HG02870 (cell line): Measurements from ENCODE around the gene TUBA1B.

Experiments used
- ATAC-seq: cut with Tn5 transposase; IDR thresholded peaks from one replicate; pipeline ENCODE4 v1.9.1; 2021; ENCODE audit warnings: mild to moderate bottlenecking, moderate library complexity; ENCODE audit not compliant: unreplicated experiment

TUBA1B gene

DNA sequence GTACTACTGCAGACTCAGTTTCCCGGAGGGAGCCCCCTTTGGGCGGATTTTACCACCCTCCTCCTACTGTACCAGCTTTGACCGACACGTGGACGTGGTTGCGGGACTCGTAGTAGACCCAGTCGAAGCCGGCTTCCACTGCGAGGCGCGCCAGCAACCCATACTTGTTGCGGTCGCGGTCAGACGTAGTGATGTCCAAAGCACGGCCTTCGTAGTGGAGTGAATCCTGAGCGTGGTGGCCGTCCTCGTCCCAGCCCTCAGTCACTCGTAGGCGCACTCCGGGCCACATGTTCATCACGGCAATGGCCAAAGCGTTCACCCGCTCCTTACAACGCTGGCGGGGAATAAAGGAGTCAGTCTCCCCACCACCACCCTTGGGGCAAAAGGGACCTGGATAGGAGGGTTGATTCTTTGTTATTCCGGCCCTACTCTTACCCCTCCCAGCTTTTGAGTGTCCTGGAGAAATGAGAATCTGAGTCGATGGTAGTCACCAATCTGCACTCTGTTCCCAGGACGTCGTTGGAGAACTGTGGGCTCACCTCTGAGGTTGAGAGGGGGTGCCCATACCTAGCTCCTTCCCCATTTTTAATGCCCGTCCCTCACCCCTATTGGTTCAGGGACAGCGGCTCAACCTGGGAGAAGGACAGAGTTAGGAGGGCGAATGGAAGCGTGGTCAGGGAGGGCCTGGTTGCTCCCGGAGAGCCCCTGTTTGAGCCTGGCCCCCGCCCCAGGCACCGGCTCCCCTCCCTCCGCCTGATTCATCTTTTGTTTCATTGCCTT, 39.9 kb downstream of the TUBA1B start:
- ATAC-seq, result no peak

DNA sequence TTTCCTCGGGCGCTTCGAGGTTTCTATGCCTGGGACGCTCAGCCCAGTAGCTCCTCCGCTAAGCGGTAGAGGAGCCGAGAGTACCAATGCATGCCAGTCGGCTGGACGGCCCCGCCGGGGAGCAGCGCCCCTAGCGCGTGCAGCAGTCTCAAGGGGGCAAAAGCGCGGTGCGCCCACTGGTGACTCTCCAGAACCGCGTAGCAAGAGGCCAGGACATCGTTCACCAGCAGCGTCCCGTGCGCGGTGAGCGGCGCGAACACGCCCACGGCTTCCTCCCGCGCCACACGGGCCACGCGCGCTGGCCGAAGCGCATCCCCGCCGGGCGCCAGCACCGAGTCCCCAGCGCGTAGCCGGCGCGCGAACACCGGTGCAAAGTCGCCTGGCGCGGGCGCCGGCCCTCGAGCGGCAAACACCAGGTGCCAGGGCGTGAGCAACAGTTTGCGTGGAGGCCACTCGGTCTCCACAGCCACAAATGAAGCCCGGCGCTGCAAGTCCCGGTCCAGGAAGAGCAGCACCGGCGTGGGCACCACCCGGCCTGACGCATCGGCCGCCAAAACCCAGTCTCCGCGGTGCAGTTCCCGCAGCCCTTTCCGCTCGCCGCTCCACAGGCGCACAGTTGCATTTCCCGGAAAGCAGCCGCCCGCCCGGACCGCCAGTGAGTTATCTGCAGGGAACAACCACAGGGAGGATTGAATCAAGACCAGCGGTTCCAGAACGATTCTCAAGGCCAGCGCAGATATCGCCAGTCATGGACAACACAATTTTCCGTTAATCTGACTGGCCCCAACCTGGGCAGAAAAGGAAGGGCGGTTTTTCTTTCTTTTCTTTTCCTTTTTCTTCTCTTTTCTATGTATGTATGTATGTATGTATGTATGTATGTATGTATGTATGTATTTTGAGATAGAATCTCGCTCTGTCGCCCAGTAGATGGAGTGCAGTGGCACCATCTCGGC, 41.1 kb downstream of the TUBA1B start:
- ATAC-seq, result no peak

DNA sequence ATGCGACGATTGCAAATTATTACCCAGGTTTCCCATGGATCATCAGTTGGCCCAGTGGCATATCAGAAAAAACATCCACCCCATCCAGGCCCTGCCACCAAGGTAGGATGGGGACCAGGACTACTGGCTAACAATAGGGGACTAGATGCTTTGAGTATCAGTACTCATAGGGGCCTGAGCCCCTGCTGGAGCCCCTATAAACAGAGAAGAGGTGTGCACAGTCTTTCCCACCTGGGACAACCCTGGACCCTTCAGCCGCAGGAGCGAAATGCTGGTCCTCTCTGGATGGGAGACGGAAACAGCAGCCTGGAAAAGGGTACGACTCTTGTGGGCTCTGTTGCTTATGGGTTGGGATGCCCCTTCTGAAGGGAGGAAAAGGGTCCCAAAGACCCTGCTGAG, 42.3 kb downstream of the TUBA1B start:
- ATAC-seq, result no peak

DNA sequence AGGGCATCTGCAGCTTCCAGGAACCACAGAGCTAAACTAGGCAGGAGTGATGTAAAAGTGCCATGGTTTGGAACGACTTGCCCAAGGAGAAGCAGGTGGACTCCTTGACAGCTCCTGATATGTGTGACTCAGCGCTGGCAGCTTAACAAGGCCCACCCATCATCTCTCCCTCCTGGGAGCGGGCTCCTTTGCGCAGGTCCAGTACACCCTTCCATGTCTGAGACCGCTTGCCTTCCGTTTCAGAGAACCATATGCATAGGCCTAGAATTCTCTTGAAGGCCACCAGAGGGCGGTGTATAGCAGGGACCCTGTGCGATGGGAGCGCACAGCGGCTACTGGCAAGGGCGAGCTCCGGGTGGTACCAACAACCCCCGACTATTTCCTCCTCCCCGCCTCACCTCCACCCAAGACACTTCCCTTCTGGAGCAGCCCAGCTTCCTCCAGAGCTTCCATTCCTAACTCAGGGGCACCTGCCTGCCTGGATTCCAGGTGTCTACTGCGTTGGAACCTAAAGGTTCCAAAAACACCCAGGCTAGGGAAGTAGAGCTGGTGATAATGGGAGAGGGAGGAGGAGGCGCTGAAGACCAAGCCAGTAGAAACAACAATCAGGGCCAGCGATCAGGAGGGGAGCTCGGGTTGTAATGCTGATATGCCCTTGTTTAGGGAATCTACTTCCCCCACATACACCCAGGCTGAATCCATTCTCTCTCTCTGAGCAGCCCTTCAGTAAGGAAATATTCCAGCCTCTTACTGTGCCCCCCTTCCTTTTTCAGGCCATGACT, 42.9 kb downstream of the TUBA1B start:
- ATAC-seq, result peak; percentile 65

DNA sequence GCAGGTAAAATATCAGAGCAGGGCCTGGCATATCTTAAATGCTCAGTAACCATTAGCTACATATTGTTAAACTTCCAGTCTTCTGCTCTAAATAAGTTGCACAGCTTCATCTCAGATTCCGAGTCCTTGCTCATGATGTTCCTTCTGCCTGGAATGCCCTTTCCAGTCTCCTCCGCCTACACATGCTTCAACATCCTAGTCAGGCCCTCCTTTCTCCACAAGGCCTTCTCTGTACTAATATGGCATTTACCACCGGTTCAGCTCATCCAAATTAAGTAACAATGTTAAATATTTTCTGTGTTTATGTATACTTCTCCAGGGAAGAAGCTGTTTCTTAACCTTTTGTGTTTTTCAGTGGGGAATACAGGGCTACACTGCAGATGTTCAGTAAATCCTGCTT, 45.1 kb downstream of the TUBA1B start:
- no peak for ATAC-seq

DNA sequence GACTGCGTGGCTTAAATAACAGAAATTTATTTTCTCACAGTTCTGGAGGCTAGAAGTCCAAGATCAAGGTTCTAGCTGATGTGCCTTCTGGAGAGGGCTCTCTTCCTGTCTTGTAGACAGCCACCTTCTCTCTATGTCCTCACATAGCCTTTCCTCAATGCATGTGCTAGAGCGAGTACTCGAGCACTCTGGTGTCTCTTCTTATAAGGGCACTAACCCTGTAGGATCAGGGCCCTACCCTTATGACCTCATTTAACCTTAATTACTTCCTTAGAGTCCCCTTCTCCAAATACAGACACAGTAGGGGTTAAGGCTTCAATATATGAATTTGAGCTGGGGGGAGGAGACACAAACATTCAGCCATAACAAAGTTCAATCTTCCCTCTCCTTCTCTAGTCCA, 46.8 kb downstream of the TUBA1B start:
- ATAC-seq, result no peak

DNA sequence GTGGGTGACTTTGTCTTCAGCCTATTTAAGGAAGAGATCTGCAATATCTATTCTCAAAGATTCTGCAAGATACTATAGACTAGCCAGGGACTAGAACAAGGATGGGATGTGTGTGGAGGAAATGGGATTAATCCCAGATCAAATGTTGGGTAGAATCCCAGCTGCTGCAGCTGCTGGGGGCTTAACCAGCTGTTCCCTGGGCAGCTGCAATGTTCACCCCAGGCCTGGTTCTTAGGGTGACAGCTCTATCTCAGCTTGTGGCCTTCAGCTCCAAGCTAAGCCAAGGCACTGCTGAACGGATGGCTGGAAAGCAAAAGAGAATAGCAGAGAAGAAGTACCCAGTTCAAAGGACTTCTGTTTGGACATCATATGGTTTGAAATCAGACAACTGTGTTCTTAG, 51.4 kb downstream of the TUBA1B start:
- no peak for ATAC-seq
